ENCODE results near the gene CMKLR1. TPM values are rescaled to one million over a fixed set of nuclear protein-coding genes. Genes with fewer than 3 reads are reported as not detected.

The CMKLR1 gene
- total RNA-seq, 1 donor from 2014 or later: 45.3 TPM

DNA sequence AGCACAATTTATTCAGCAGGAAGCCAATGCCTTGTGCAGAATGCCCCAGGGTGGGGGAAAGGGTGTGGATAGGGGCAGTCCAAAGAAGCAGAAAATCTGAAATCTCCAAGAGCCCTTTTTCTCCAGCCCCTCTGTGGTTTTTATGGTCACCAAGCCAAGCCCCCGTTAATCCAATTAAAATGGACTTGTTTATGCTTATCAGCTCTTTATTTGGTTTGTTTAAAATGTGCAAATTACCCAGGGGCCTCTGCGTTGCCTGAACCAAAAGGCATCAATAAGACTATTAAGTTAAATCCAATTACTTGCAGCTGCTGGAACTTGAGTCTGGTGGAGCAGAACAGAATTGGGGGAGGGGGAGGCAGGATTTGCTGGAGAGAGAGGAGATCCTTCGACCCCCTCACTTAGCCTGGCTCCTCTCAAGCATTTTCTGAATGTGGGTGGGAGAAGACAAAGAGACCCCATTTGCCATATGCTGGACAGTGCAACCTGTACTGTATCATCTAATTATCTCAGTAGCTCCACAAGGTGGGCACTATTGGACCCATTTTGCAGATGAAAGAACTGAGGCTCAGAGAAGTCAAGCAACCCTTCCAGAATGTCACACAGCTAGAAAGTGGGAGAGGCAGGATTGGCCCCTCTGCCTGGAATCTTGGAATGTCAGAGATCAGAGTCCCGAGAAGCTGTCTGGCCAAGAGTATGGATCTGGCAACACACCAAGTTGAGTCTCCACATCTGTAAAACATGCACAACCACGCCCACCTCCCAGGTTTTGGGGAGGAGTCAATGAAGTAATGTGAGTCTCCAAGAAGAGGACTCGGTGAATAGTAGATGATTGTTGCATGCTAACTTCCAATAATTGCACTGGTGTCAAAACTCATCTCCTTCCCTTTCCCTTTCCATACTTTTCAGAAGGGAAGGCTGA, 66.9 kb downstream of the CMKLR1 start:
- no peaks in the 10 kb centered on the region for H3K4me1 ChIP-seq
- no peaks in the 10 kb centered on the region for H3K27me3 ChIP-seq
- no peak for TF ChIP-seq CTCF (IDR thresholded peaks at IDR 0.05)
- no peak overlapping the region for H3K27ac ChIP-seq
- H3K36me3 ChIP-seq: no peaks in the 10 kb centered on the region
- no peak for DNase-seq (ENCODE audit: low spot score in 2 of 2)
- intact Hi-C loops (cut with DNase I): no loop called here
- no peak overlapping the region for H3K4me3 ChIP-seq
- no peaks in the 10 kb centered on the region for H3K9me3 ChIP-seq

GRCh38 chr12:108270849-108271143, 68.3 kb downstream of the CMKLR1 start:
- no peak overlapping the region for H3K4me3 ChIP-seq
- no peak for TF ChIP-seq CTCF (IDR thresholded peaks at IDR 0.05)
- H3K27ac ChIP-seq: no peak overlapping the region
- H3K9me3 ChIP-seq: no peaks in the 10 kb centered on the region
- intact Hi-C loops (cut with DNase I): no loop called here
- no peak for DNase-seq (ENCODE audit: low spot score in 2 of 2)
- H3K27me3 ChIP-seq: no peaks in the 10 kb centered on the region
- no peaks in the 10 kb centered on the region for H3K4me1 ChIP-seq
- no peaks in the 10 kb centered on the region for H3K36me3 ChIP-seq

DNA sequence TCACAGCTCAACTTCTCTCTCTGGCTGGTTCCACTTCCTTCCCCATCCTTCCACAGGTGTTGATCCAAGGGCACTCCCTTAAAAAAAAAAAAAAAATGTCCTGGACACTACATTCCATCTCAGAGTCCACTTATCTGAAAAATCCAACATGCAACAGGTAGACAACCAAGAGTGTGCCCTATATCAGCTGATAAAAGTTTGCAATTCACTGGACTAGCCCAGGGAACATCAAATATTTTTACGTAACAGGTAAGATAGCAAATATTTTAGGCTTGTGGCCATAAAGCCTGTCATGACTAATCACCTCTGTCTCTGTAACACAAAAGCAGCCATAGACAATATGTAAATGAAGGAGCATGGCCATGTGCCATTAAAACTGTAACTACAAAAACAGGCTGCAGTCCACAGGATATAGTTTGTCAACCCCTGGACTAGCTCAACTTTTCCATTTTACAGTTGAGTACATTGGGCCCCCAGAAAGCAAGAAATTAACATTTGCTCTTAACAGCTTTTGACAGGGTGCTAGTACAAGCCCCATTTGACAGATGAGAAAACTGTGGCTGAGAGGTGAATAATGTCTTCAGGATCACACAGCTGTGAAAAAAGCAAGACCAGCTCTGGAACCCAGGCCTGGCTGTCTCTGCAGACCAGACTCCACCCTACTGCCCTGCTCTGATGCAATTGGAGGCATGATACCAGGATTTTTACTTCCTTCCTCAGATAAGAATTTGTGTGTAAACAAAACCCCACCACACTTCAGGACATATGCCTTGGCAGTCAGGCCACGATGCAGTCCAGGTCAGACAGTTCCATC, 68.9 kb downstream of the CMKLR1 start:
- intact Hi-C loops (cut with DNase I): no loop called here
- DNase-seq (ENCODE audit: low spot score in 2 of 2): no peak
- Histone ChIP-seq H3K27me3 (no peaks in the 10 kb centered on the region), H3K4me1 (no peaks in the 10 kb centered on the region), H3K36me3 (no peaks in the 10 kb centered on the region), H3K4me3 (no peak overlapping the region), H3K9me3 (no peaks in the 10 kb centered on the region), H3K27ac (no peak overlapping the region)
- no peak for TF ChIP-seq CTCF (IDR thresholded peaks at IDR 0.05)

GRCh38 chr12:108269224-108269623, 69.9 kb downstream of the CMKLR1 start:
- no peaks in the 10 kb centered on the region for H3K9me3 ChIP-seq
- H3K36me3 ChIP-seq: no peaks in the 10 kb centered on the region
- no peak overlapping the region for H3K4me3 ChIP-seq
- no peak for DNase-seq (ENCODE audit: low spot score in 2 of 2)
- H3K4me1 ChIP-seq: no peaks in the 10 kb centered on the region
- TF ChIP-seq CTCF (IDR thresholded peaks at IDR 0.05): no peak
- intact Hi-C loops (cut with DNase I): no loop called here
- H3K27ac ChIP-seq: no peak overlapping the region
- H3K27me3 ChIP-seq: no peaks in the 10 kb centered on the region

- H3K9me3 ChIP-seq: no peaks in the 10 kb centered on the region
- intact Hi-C loops (cut with DNase I): no loop called here
- no peak for DNase-seq (ENCODE audit: low spot score in 2 of 2)
- H3K4me3 ChIP-seq: no peak overlapping the region
- H3K27me3 ChIP-seq: no peaks in the 10 kb centered on the region
- H3K27ac ChIP-seq: no peak overlapping the region
- no peaks in the 10 kb centered on the region for H3K4me1 ChIP-seq
- no peaks in the 10 kb centered on the region for H3K36me3 ChIP-seq
- TF ChIP-seq CTCF (IDR thresholded peaks at IDR 0.05): no peak
Measured at GRCh38 chr12:108268397-108268796, 70.7 kb downstream of the CMKLR1 start.
